Astrocyte (in vitro differentiated cells and primary cell): ENCODE measurements around the gene PAX3. TPM values are rescaled to one million over a fixed set of nuclear protein-coding genes. Genes with fewer than 3 reads are reported as not detected.

Experiments
- DNase-seq: peaks from one replicate; pipeline ENCODE4 v3.0.0-alpha.2; 2010; ENCODE audit warnings: low read depth
- FAIRE-seq: peaks from 2 replicates; lab custom pipeline; 2011; peaks lifted over from hg19 to GRCh38; lab: Jason Lieb, UNC
- H2AFZ ChIP-seq: 2 replicates; pipeline ENCODE4 v1.6.0; 2012; ENCODE audit warnings: low read depth, low read length, inconsistent platforms
- H3K27ac ChIP-seq: 2 replicates; pipeline ENCODE4 v1.5.1; 2011; ENCODE audit warnings: low read depth, low read length, inconsistent platforms
- H3K27me3 ChIP-seq: 2 replicates; pipeline ENCODE4 v1.6.0; 2011; ENCODE audit warnings: low read length, inconsistent platforms; ENCODE audit not compliant: insufficient read depth
- H3K36me3 ChIP-seq: 2 replicates; pipeline ENCODE4 v1.5.1; 2011; ENCODE audit warnings: low read length, inconsistent platforms; ENCODE audit not compliant: insufficient read depth
- H3K4me1 ChIP-seq: 2 replicates; pipeline ENCODE4 v1.5.1; 2011; ENCODE audit warnings: low read length, inconsistent platforms; ENCODE audit not compliant: insufficient read depth
- H3K4me2 ChIP-seq: 2 replicates; pipeline ENCODE4 v1.6.0; 2012; ENCODE audit warnings: low read length, inconsistent platforms
- H3K4me3 ChIP-seq: 2 replicates; pipeline ENCODE4 v1.5.1; 2011; ENCODE audit warnings: low read depth, mild to moderate bottlenecking, low read length, inconsistent platforms; ENCODE audit not compliant: insufficient read depth
- H3K79me2 ChIP-seq: 2 replicates; pipeline ENCODE4 v1.6.0; 2012; ENCODE audit warnings: mild to moderate bottlenecking, low read length, inconsistent platforms; ENCODE audit not compliant: insufficient read depth
- H3K9ac ChIP-seq: 2 replicates; pipeline ENCODE4 v1.6.0; 2012; ENCODE audit warnings: mild to moderate bottlenecking, low read length, inconsistent platforms
- H3K9me3 ChIP-seq: 2 replicates; pipeline ENCODE4 v1.5.1; 2012; ENCODE audit warnings: low read depth, mild to moderate bottlenecking, low read length, inconsistent platforms; ENCODE audit not compliant: insufficient read depth
- H4K20me1 ChIP-seq: 2 replicates; pipeline ENCODE4 v1.6.0; 2012; ENCODE audit warnings: low read length, inconsistent platforms; ENCODE audit not compliant: insufficient read depth
- H3K27ac Mint-ChIP-seq: one replicate; pipeline ENCODE4 v1.8.0; 2021; ENCODE audit warnings: mild to moderate bottlenecking, mixed read lengths; ENCODE audit not compliant: unreplicated experiment
- H3K27me3 Mint-ChIP-seq: one replicate; pipeline ENCODE4 v1.8.0; 2021; ENCODE audit warnings: low read depth, mixed read lengths; ENCODE audit not compliant: unreplicated experiment
- H3K36me3 Mint-ChIP-seq: one replicate; pipeline ENCODE4 v1.8.0; 2021; ENCODE audit warnings: low read depth, mixed read lengths; ENCODE audit not compliant: unreplicated experiment
- H3K4me1 Mint-ChIP-seq: one replicate; pipeline ENCODE4 v1.8.0; 2021; ENCODE audit warnings: low read depth, mixed read lengths; ENCODE audit not compliant: unreplicated experiment
- H3K4me3 Mint-ChIP-seq: one replicate; pipeline ENCODE4 v1.8.0; 2021; ENCODE audit warnings: mild to moderate bottlenecking, moderate library complexity, mixed read lengths; ENCODE audit not compliant: unreplicated experiment
- H3K9me3 Mint-ChIP-seq: one replicate; pipeline ENCODE4 v1.8.0; 2021; ENCODE audit warnings: mild to moderate bottlenecking, mixed read lengths; ENCODE audit not compliant: unreplicated experiment
- EZH2 ChIP-seq: IDR thresholded peaks from 2 replicates; pipeline ENCODE4 v1.6.1; 2012; ENCODE audit warnings: mild to moderate bottlenecking, low read length, inconsistent platforms; ENCODE audit not compliant: insufficient read depth
- total RNA-seq: library from RNA; stranded (reverse); gene quantifications from 2 replicates; pipeline ENCODE4 v1.2.1, GENCODE V29; 2021
- TF ChIP-seq, protein P1 (sequence below): IDR thresholded peaks from 2 replicates; pipeline ENCODE4 v1.5.1; 2011; ENCODE audit warnings: low read depth, mild to moderate bottlenecking, inconsistent platforms, low read length, moderate library complexity; ENCODE audit not compliant: insufficient read depth

The PAX3 gene
- total RNA-seq, 1 donor from 2014 or later = not detected

GRCh38 chr2:222293660-222294630 lies 4.9 kb downstream of the PAX3 start:
- peaks cover 45% of the 10 kb centered on the region for H3K79me2 ChIP-seq
- FAIRE-seq (no peak), DNase-seq (no peak)
- peak overlapping the region; percentile 30 for H2AFZ ChIP-seq
- H3K27me3 Mint-ChIP-seq = peaks cover 90% of the 10 kb centered on the region
- peak overlapping the region; percentile 41 for H3K4me3 ChIP-seq
- H3K27ac ChIP-seq = peak overlapping the region; percentile 37
- H4K20me1 ChIP-seq = peaks cover 6% of the 10 kb centered on the region
- peak overlapping the region; percentile 85 for H3K9ac ChIP-seq
- no peak overlapping the region for H3K27ac Mint-ChIP-seq
- H3K36me3 ChIP-seq = no peaks in the 10 kb centered on the region
- peaks cover 54% of the 10 kb centered on the region for H3K27me3 ChIP-seq
- no peak overlapping the region for H3K4me3 Mint-ChIP-seq
- no peaks in the 10 kb centered on the region for H3K4me1 Mint-ChIP-seq
- peaks cover under 1% of the 10 kb centered on the region for H3K9me3 ChIP-seq
- TF ChIP-seq, protein P1, sequence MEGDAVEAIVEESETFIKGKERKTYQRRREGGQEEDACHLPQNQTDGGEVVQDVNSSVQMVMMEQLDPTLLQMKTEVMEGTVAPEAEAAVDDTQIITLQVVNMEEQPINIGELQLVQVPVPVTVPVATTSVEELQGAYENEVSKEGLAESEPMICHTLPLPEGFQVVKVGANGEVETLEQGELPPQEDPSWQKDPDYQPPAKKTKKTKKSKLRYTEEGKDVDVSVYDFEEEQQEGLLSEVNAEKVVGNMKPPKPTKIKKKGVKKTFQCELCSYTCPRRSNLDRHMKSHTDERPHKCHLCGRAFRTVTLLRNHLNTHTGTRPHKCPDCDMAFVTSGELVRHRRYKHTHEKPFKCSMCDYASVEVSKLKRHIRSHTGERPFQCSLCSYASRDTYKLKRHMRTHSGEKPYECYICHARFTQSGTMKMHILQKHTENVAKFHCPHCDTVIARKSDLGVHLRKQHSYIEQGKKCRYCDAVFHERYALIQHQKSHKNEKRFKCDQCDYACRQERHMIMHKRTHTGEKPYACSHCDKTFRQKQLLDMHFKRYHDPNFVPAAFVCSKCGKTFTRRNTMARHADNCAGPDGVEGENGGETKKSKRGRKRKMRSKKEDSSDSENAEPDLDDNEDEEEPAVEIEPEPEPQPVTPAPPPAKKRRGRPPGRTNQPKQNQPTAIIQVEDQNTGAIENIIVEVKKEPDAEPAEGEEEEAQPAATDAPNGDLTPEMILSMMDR = no peak
- TF ChIP-seq EZH2 = peak; percentile 34
- no peaks in the 10 kb centered on the region for H3K36me3 Mint-ChIP-seq
- H3K4me2 ChIP-seq = peak overlapping the region; percentile 87
- peaks cover 14% of the 10 kb centered on the region for H3K9me3 Mint-ChIP-seq
- H3K4me1 ChIP-seq = peaks cover 12% of the 10 kb centered on the region

GRCh38 chr2:222292149-222293134 lies 6.4 kb downstream of the PAX3 start:
- no peak for DNase-seq
- no peak overlapping the region for H3K4me3 ChIP-seq
- H3K4me2 ChIP-seq = peak overlapping the region; percentile 87
- Mint-ChIP-seq H3K4me1 (no peaks in the 10 kb centered on the region), H3K36me3 (no peaks in the 10 kb centered on the region), H3K27ac (no peak overlapping the region), H3K27me3 (peaks cover 95% of the 10 kb centered on the region), H3K9me3 (peaks cover 9% of the 10 kb centered on the region), H3K4me3 (no peak overlapping the region)
- peaks cover 4% of the 10 kb centered on the region for H4K20me1 ChIP-seq
- no peaks in the 10 kb centered on the region for H3K9me3 ChIP-seq
- H3K36me3 ChIP-seq = no peaks in the 10 kb centered on the region
- H2AFZ ChIP-seq = no peak overlapping the region
- peak overlapping the region; percentile 85 for H3K9ac ChIP-seq
- no peak for FAIRE-seq
- H3K27me3 ChIP-seq = peaks cover 55% of the 10 kb centered on the region
- H3K79me2 ChIP-seq = peaks cover 30% of the 10 kb centered on the region
- peaks cover 12% of the 10 kb centered on the region for H3K4me1 ChIP-seq
- peak overlapping the region; percentile 84 for H3K27ac ChIP-seq
- TF ChIP-seq, protein P1 = no peak
- TF ChIP-seq EZH2 = no peak
